ENCODE results near the gene MB.

The MB gene

DNA sequence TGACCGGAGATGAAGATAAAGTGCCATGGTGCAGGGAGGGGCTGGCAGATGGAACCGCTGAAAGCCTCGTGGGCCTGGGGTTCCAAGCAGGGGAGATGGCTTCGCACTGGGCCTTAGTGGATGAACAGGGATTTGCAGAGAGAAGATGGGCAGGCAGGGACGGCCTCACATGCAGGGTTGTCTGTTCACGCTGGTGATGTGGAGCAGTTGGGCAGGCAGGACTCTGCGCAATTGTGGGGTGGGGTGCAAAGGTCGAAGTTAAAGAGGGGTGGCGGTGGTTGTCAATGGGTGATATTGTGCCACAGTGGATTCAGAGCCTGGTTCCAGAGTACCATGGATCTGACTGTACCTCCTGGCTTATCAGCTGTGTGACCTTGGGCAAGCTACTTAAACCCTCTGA is 7.9 kb downstream of the MB start:
- TF ChIP-seq ZNF565 (CRISPR knock-in tag; conservative IDR thresholded peaks at IDR 0.05; ENCODE audit: low read depth): no peak
- TF ChIP-seq TOX (CRISPR knock-in tag; IDR thresholded peaks at IDR 0.05; ENCODE audit: borderline replicate concordance): no peak
- TF ChIP-seq ESRRG (CRISPR knock-in tag; IDR thresholded peaks at IDR 0.05): no peak
- no peak for TF ChIP-seq GLIS3 (CRISPR knock-in tag; IDR thresholded peaks at IDR 0.05)
- TF ChIP-seq, protein P1, sequence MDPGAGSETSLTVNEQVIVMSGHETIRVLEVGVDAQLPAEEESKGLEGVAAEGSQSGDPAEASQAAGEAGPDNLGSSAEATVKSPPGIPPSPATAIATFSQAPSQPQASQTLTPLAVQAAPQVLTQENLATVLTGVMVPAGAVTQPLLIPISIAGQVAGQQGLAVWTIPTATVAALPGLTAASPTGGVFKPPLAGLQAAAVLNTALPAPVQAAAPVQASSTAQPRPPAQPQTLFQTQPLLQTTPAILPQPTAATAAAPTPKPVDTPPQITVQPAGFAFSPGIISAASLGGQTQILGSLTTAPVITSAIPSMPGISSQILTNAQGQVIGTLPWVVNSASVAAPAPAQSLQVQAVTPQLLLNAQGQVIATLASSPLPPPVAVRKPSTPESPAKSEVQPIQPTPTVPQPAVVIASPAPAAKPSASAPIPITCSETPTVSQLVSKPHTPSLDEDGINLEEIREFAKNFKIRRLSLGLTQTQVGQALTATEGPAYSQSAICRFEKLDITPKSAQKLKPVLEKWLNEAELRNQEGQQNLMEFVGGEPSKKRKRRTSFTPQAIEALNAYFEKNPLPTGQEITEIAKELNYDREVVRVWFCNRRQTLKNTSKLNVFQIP (CRISPR knock-in tag; IDR thresholded peaks at IDR 0.05; ENCODE audit: borderline replicate concordance, low read depth): no peak
- TF ChIP-seq CSDC2 (CRISPR knock-in tag; IDR thresholded peaks at IDR 0.05): no peak
- TF ChIP-seq PPARA (CRISPR knock-in tag; IDR thresholded peaks at IDR 0.05; ENCODE audit: borderline replicate concordance): no peak
- TF ChIP-seq, protein P2, sequence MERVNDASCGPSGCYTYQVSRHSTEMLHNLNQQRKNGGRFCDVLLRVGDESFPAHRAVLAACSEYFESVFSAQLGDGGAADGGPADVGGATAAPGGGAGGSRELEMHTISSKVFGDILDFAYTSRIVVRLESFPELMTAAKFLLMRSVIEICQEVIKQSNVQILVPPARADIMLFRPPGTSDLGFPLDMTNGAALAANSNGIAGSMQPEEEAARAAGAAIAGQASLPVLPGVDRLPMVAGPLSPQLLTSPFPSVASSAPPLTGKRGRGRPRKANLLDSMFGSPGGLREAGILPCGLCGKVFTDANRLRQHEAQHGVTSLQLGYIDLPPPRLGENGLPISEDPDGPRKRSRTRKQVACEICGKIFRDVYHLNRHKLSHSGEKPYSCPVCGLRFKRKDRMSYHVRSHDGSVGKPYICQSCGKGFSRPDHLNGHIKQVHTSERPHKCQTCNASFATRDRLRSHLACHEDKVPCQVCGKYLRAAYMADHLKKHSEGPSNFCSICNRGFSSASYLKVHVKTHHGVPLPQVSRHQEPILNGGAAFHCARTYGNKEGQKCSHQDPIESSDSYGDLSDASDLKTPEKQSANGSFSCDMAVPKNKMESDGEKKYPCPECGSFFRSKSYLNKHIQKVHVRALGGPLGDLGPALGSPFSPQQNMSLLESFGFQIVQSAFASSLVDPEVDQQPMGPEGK (CRISPR knock-in tag; IDR thresholded peaks at IDR 0.05; ENCODE audit: borderline replicate concordance): no peak
- TF ChIP-seq, protein P3, sequence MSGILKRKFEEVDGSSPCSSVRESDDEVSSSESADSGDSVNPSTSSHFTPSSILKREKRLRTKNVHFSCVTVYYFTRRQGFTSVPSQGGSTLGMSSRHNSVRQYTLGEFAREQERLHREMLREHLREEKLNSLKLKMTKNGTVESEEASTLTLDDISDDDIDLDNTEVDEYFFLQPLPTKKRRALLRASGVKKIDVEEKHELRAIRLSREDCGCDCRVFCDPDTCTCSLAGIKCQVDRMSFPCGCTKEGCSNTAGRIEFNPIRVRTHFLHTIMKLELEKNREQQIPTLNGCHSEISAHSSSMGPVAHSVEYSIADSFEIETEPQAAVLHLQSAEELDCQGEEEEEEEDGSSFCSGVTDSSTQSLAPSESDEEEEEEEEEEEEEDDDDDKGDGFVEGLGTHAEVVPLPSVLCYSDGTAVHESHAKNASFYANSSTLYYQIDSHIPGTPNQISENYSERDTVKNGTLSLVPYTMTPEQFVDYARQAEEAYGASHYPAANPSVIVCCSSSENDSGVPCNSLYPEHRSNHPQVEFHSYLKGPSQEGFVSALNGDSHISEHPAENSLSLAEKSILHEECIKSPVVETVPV (CRISPR knock-in tag; IDR thresholded peaks at IDR 0.05): no peak
- TF ChIP-seq OSR1 (CRISPR knock-in tag; IDR thresholded peaks at IDR 0.05): no peak
- TF ChIP-seq ZNF70 (CRISPR knock-in tag; IDR thresholded peaks at IDR 0.05): no peak
- no peak for ATAC-seq

- peak; percentile 84 for ATAC-seq
- TF ChIP-seq, protein P4, sequence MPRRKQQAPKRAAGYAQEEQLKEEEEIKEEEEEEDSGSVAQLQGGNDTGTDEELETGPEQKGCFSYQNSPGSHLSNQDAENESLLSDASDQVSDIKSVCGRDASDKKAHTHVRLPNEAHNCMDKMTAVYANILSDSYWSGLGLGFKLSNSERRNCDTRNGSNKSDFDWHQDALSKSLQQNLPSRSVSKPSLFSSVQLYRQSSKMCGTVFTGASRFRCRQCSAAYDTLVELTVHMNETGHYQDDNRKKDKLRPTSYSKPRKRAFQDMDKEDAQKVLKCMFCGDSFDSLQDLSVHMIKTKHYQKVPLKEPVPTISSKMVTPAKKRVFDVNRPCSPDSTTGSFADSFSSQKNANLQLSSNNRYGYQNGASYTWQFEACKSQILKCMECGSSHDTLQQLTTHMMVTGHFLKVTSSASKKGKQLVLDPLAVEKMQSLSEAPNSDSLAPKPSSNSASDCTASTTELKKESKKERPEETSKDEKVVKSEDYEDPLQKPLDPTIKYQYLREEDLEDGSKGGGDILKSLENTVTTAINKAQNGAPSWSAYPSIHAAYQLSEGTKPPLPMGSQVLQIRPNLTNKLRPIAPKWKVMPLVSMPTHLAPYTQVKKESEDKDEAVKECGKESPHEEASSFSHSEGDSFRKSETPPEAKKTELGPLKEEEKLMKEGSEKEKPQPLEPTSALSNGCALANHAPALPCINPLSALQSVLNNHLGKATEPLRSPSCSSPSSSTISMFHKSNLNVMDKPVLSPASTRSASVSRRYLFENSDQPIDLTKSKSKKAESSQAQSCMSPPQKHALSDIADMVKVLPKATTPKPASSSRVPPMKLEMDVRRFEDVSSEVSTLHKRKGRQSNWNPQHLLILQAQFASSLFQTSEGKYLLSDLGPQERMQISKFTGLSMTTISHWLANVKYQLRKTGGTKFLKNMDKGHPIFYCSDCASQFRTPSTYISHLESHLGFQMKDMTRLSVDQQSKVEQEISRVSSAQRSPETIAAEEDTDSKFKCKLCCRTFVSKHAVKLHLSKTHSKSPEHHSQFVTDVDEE (CRISPR knock-in tag; IDR thresholded peaks at IDR 0.05): no peak
- TF ChIP-seq ZNF70 (CRISPR knock-in tag; IDR thresholded peaks at IDR 0.05): no peak
- no peak for TF ChIP-seq ZNF565 (CRISPR knock-in tag; conservative IDR thresholded peaks at IDR 0.05; ENCODE audit: low read depth)
- no peak for TF ChIP-seq ARNTL (CRISPR knock-in tag; IDR thresholded peaks at IDR 0.05; ENCODE audit: borderline replicate concordance, low read depth)
- TF ChIP-seq ZC3H10 (CRISPR knock-in tag; IDR thresholded peaks at IDR 0.05): no peak
- TF ChIP-seq, protein P1 (CRISPR knock-in tag; IDR thresholded peaks at IDR 0.05; ENCODE audit: borderline replicate concordance, low read depth): no peak
- no peak for TF ChIP-seq ZFP30 (CRISPR knock-in tag; IDR thresholded peaks at IDR 0.05)
- no peak for TF ChIP-seq CREB5 (CRISPR knock-in tag; IDR thresholded peaks at IDR 0.05; ENCODE audit: low read depth)
- TF ChIP-seq OSR1 (CRISPR knock-in tag; IDR thresholded peaks at IDR 0.05): no peak
- TF ChIP-seq TCF4 (CRISPR knock-in tag; IDR thresholded peaks at IDR 0.05; ENCODE audit: borderline replicate concordance): no peak
- TF ChIP-seq CSDC2 (CRISPR knock-in tag; IDR thresholded peaks at IDR 0.05): no peak
- TF ChIP-seq ESRRG (CRISPR knock-in tag; IDR thresholded peaks at IDR 0.05): no peak
- TF ChIP-seq ISL1 (CRISPR knock-in tag; IDR thresholded peaks at IDR 0.05): no peak
- no peak for TF ChIP-seq GLIS3 (CRISPR knock-in tag; IDR thresholded peaks at IDR 0.05)
- TF ChIP-seq RARB (CRISPR knock-in tag; IDR thresholded peaks at IDR 0.05): no peak
These were observed 9.0 kb downstream of the MB start for GRCh38 chr22:35608088-35608487.

- ATAC-seq: no peak
- TF ChIP-seq PPARA (CRISPR knock-in tag; IDR thresholded peaks at IDR 0.05; ENCODE audit: borderline replicate concordance) (no peak), ZC3H10 (CRISPR knock-in tag; IDR thresholded peaks at IDR 0.05) (no peak), ZFP3 (CRISPR knock-in tag; IDR thresholded peaks at IDR 0.05) (no peak), ZNF565 (CRISPR knock-in tag; conservative IDR thresholded peaks at IDR 0.05; ENCODE audit: low read depth) (no peak), ESRRG (CRISPR knock-in tag; IDR thresholded peaks at IDR 0.05) (no peak), TOX (CRISPR knock-in tag; IDR thresholded peaks at IDR 0.05; ENCODE audit: borderline replicate concordance) (no peak), TCF4 (CRISPR knock-in tag; IDR thresholded peaks at IDR 0.05; ENCODE audit: borderline replicate concordance) (no peak)
These were observed 10.2 kb downstream of the MB start for GRCh38 chr22:35606916-35607315.

Measured in SK-N-SH treated with all-trans-retinoic acid at 6 μM for 48 hours (cell line).